ENCODE measurements around the gene BCL7C.

GRCh38 chr16:30925632-30925987, 31.7 kb upstream of the BCL7C start:
- TF ChIP-seq POLR2A (IDR thresholded peaks at IDR 0.05) (no peak), CTCF (IDR thresholded peaks at IDR 0.05) (no peak)

All from stomach (tissue), 4 donors.